GM12878 (cell line): ENCODE results near the gene MPZL3. TPM values are rescaled to one million over a fixed set of nuclear protein-coding genes. Genes with fewer than 3 reads are reported as not detected.

Experiments used
- ATAC-seq: fragments of 200-7000 bp; cut with Tn5 transposase; 3 replicates; pipeline ENCODE4 v1.9.1; 2020; ENCODE audit warnings: mild to moderate bottlenecking, moderate library complexity
- BruUV-seq: library from RNA; stranded (reverse); fragments of 400-500 nt; replicated peaks from 2 replicates; lab custom pipeline; 2021; lab: Mats Ljungman, UMichigan
- CTCF ChIA-PET: fragments of 300-600 bp; sonication (Branson Sonifier 250); formaldehyde crosslinking; extraction: SDS; loops from one replicate; lab custom pipeline; 2021; ENCODE audit warnings: inconsistent platforms; lab: Yijun Ruan, JAX
- POLR2A ChIA-PET: fragments of 350-600 bp; formaldehyde crosslinking; extraction: SDS; loops from one replicate; lab custom pipeline; 2021; ENCODE audit warnings: inconsistent platforms; lab: Charles Lee
- RAD21 ChIA-PET: fragments of 300-600 bp; sonication (Branson Sonifier 250); formaldehyde crosslinking; loops from one replicate; lab custom pipeline; 2023; ENCODE audit warnings: antibody characterized with exemption; ENCODE audit not compliant: unreplicated experiment; lab: Charles Lee
- SMC1A ChIA-PET: fragments of 300-600 bp; sonication (Branson Sonifier 250); formaldehyde crosslinking; loops from one replicate; lab custom pipeline; 2023; ENCODE audit not compliant: unreplicated experiment, uncharacterized antibody; lab: Charles Lee
- DNase-seq: peaks from one replicate; pipeline ENCODE4 v3.0.0-alpha.2; 2011; ENCODE audit warnings: low read depth, low spot score
- FAIRE-seq: peaks from 3 replicates; lab custom pipeline; 2011; peaks lifted over from hg19 to GRCh38; lab: Jason Lieb, UNC
- H2AFZ ChIP-seq: 2 replicates; pipeline ENCODE4 v1.6.0; 2011; ENCODE audit warnings: low read depth, low read length, control low read depth; ENCODE audit not compliant: control insufficient read depth
- H3K27ac ChIP-seq: 2 replicates; pipeline ENCODE4 v1.5.1; 2011; ENCODE audit warnings: control low read depth; ENCODE audit not compliant: control insufficient read depth, insufficient read depth
- H3K27me3 ChIP-seq, 2 experiments: replicated peaks in 1 of 2; 2 replicates each; pipeline versions ENCODE4 v1.6.0 to v1.6.1; 2011; ENCODE audit warnings: low read length in 1 of 2; ENCODE audit not compliant: control insufficient read depth in 2 of 2, insufficient read depth in 2 of 2
- H3K36me3 ChIP-seq, 2 experiments: 2 replicates each; pipeline ENCODE4 v1.5.1; 2011; ENCODE audit warnings: low read length in 1 of 2; ENCODE audit not compliant: control insufficient read depth in 2 of 2, insufficient read depth in 2 of 2
- H3K4me1 ChIP-seq: 2 replicates; pipeline ENCODE4 v1.6.1; 2011; ENCODE audit warnings: mild to moderate bottlenecking, low read length, moderate library complexity, mixed read lengths; ENCODE audit not compliant: control insufficient read depth, insufficient read depth
- H3K4me2 ChIP-seq: 2 replicates; pipeline ENCODE4 v1.6.0; 2011; ENCODE audit warnings: control low read depth; ENCODE audit not compliant: control insufficient read depth, insufficient read depth
- H3K4me3 ChIP-seq: fragments of 200-600 bp; sonication (generic); 2 replicates; pipeline ENCODE4 v1.5.1; 2016
- H3K79me2 ChIP-seq: 2 replicates; pipeline ENCODE4 v1.6.0; 2011; ENCODE audit warnings: low read length; ENCODE audit not compliant: control insufficient read depth, insufficient read depth
- H3K9ac ChIP-seq: 2 replicates; pipeline ENCODE4 v1.8.0; 2011; ENCODE audit warnings: low read length, control low read depth, mixed read lengths; ENCODE audit not compliant: control insufficient read depth, insufficient read depth
- H3K9me3 ChIP-seq: replicated peaks from 3 replicates; pipeline ENCODE4 v1.5.1; 2011; ENCODE audit warnings: mild to moderate bottlenecking, low read length; ENCODE audit not compliant: control insufficient read depth, insufficient read depth
- H4K20me1 ChIP-seq: 2 replicates; pipeline ENCODE4 v1.6.0; 2011; ENCODE audit not compliant: control insufficient read depth, insufficient read depth
- EP300 ChIP-seq, 2 experiments: fragments of 150-350 bp in 1 of 2; IDR thresholded peaks; 2 replicates each; pipeline ENCODE4 v1.6.1; 2011 to 2012; ENCODE audit warnings: low read depth in 2 of 2, low read length in 2 of 2, borderline replicate concordance in 1 of 2, improper control_type of control experiment in 1 of 2, inconsistent platforms in 1 of 2; ENCODE audit not compliant: control insufficient read depth in 1 of 2
- FOXK2 ChIP-seq: fragments of 450-650 bp; IDR thresholded peaks from 2 replicates; pipeline ENCODE4 v1.6.1; 2017; ENCODE audit warnings: mild to moderate bottlenecking, moderate library complexity
- IRF4 ChIP-seq: IDR thresholded peaks from 2 replicates; pipeline ENCODE4 v1.6.1; 2011; ENCODE audit warnings: low read depth, low read length
- KAT2A ChIP-seq: conservative IDR thresholded peaks from 2 replicates; pipeline ENCODE4 v1.6.1; 2011; ENCODE audit warnings: low read depth, low read length; ENCODE audit not compliant: control insufficient read depth
- RAD21 ChIP-seq: IDR thresholded peaks from 2 replicates; pipeline ENCODE4 v1.6.1; 2011; ENCODE audit warnings: mild to moderate bottlenecking, low read depth, low read length, moderate library complexity; ENCODE audit not compliant: insufficient read depth
- RCOR1 ChIP-seq: conservative IDR thresholded peaks from 2 replicates; pipeline ENCODE4 v1.6.1; 2012; ENCODE audit warnings: low read depth, low read length, improper control_type of control experiment
- SMARCA5 ChIP-seq: fragments of 450-650 bp; IDR thresholded peaks from 2 replicates; pipeline ENCODE4 v1.6.1; 2017; ENCODE audit warnings: mild to moderate bottlenecking
- SMC3 ChIP-seq: IDR thresholded peaks from 2 replicates; pipeline ENCODE4 v1.6.1; 2011; ENCODE audit warnings: low read length, improper control_type of control experiment, borderline replicate concordance
- SP1 ChIP-seq: IDR thresholded peaks from one replicate; pipeline ENCODE4 v1.6.1; 2011; ENCODE audit warnings: low read depth, low read length
- YY1 ChIP-seq: IDR thresholded peaks from 2 replicates; pipeline ENCODE4 v1.6.1; 2011; ENCODE audit warnings: low read depth, mild to moderate bottlenecking, low read length
- ZNF24 ChIP-seq: fragments of 450-650 bp; IDR thresholded peaks from 2 replicates; pipeline ENCODE4 v1.6.1; 2017; ENCODE audit warnings: antibody characterized with exemption, mild to moderate bottlenecking
- WGBS: methylation state at CpG from one replicate; pipeline ENCODE4 v1.1.6; 2016; ENCODE audit warnings: low lambda C conversion rate; ENCODE audit not compliant: insufficient replicate concordance, insufficient coverage; ENCODE audit errors: missing lambda C conversion rate; 5-methylcytosine and 5-hydroxymethylcytosine counted together
- in situ Hi-C: fragments of 300-500 bp; cut with MboI; formaldehyde crosslinking; loops from 9 replicates; pipeline ENCODE4 v1.14.3; 2018; ENCODE audit warnings: mixed read lengths
- intact Hi-C: fragments of 100-400 bp; cut with micrococcal nuclease; formaldehyde crosslinking; loops from one replicate; pipeline ENCODE4 v1.14.2; 2022; ENCODE audit not compliant: unreplicated experiment
- polyA plus RNA-seq, 11 experiments: library from polyadenylated mRNA; depleted of rRNA in 4 of 11; unstranded in 6 of 11; stranded (reverse) in 5 of 11; fragments of >200 nt; fragmentation: Nextera tagmentation in 4 of 11; fragmentation: Illumina TruSeq in 1 of 11; extraction: Ambion mirVana in 4 of 11; extraction: Trizol in 1 of 11; gene quantifications; 1 replicate in 1 of 11; 2 replicates in 10 of 11; pipeline versions ENCODE4 v1.2.1 to v1.2.3, GENCODE V29; 2011 to 2016; ENCODE audit warnings: inconsistent platforms in 2 of 11, missing spikeins in 2 of 11, low read depth in 1 of 11
- total RNA-seq, 4 experiments: library from RNA; depleted of rRNA in 3 of 4; stranded (reverse); fragments of >200 nt in 3 of 4; fragmentation: Illumina TruSeq in 1 of 4; extraction: Trizol in 1 of 4; gene quantifications; 2 replicates each; pipeline versions ENCODE4 v1.2.1 to v1.2.3, GENCODE V29; 2013 to 2021
- TF ChIP-seq, protein P1 (sequence below): IDR thresholded peaks from 2 replicates; pipeline ENCODE4 v1.6.1; 2011; ENCODE audit warnings: borderline replicate concordance, low read depth, mild to moderate bottlenecking, moderate library complexity, mixed read lengths, low read length; ENCODE audit not compliant: insufficient read depth; ENCODE audit errors: extremely low read length
- TF ChIP-seq, protein P2 (sequence below): fragments of 450-650 bp; formaldehyde crosslinking; IDR thresholded peaks from 2 replicates; pipeline ENCODE4 v1.5.0; 2022; ENCODE audit warnings: mild to moderate bottlenecking, missing genetic modification characterization
- TF ChIP-seq, protein P3 (sequence below), 3 experiments: IDR thresholded peaks in 2 of 3; conservative IDR thresholded peaks in 1 of 3; 2 replicates each; pipeline ENCODE4 v1.5.1; 2011; ENCODE audit warnings: low read depth in 3 of 3, low read length in 3 of 3, mild to moderate bottlenecking in 3 of 3, control low read depth in 2 of 3, moderate library complexity in 2 of 3, inconsistent platforms in 1 of 3, mixed read lengths in 1 of 3; ENCODE audit not compliant: control insufficient read depth in 2 of 3, insufficient read depth in 1 of 3; ENCODE audit errors: extremely low read depth in 1 of 3

MPZL3 gene
- total and polyA plus RNA-seq, 10 of the 15 experiments (the other 5 are each of a cell fraction or from before 2014, with no cell fraction given), result 2.1 to 7.5 (median 6.2) TPM

DNA sequence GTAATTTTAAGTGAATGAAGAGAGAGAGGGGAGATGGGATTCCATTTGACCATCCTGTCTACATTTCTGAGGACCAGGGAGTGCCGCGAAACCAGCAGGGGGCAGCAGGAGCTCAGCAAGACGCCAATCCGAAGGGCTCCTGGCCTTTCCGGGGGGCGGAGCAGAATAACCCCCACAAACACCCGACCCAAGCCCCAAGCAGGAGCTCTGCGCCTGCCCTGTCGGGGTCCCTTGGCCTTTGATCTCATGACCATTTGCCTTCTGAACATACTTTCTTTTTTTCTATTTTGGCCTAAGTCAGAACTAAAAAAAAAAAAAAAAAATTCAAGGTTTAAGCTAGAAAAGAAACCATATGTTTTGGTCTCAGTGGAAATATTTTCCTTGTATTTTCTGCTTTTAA lies 53.8 kb downstream of the MPZL3 start:
- in situ Hi-C loops, result loop anchor here (5.0 kb wide), 3 partner anchors 94 to 284 kb away; no protein-coding TSS in a partner anchor
- peak; percentile 89 for TF ChIP-seq IRF4
- TF ChIP-seq, protein P1, sequence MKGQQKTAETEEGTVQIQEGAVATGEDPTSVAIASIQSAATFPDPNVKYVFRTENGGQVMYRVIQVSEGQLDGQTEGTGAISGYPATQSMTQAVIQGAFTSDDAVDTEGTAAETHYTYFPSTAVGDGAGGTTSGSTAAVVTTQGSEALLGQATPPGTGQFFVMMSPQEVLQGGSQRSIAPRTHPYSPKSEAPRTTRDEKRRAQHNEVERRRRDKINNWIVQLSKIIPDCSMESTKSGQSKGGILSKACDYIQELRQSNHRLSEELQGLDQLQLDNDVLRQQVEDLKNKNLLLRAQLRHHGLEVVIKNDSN, result no peak
- TF ChIP-seq RAD21, result peak; percentile 97
- TF ChIP-seq ZNF24, result peak; percentile 63
- TF ChIP-seq YY1, result peak; percentile 60
- TF ChIP-seq SMC3, result peak; percentile 99
- TF ChIP-seq EP300 (IDR thresholded peaks at IDR 0.05; ENCODE audit: borderline replicate concordance in 1 of 2, control insufficient read depth in 1 of 2, low read depth in 2 of 2, low read length in 2 of 2), result 0 out of 4 replicates have a peak, but pooled peaks of 1 of the 2 experiments have one; percentile 14
- TF ChIP-seq, protein P2, sequence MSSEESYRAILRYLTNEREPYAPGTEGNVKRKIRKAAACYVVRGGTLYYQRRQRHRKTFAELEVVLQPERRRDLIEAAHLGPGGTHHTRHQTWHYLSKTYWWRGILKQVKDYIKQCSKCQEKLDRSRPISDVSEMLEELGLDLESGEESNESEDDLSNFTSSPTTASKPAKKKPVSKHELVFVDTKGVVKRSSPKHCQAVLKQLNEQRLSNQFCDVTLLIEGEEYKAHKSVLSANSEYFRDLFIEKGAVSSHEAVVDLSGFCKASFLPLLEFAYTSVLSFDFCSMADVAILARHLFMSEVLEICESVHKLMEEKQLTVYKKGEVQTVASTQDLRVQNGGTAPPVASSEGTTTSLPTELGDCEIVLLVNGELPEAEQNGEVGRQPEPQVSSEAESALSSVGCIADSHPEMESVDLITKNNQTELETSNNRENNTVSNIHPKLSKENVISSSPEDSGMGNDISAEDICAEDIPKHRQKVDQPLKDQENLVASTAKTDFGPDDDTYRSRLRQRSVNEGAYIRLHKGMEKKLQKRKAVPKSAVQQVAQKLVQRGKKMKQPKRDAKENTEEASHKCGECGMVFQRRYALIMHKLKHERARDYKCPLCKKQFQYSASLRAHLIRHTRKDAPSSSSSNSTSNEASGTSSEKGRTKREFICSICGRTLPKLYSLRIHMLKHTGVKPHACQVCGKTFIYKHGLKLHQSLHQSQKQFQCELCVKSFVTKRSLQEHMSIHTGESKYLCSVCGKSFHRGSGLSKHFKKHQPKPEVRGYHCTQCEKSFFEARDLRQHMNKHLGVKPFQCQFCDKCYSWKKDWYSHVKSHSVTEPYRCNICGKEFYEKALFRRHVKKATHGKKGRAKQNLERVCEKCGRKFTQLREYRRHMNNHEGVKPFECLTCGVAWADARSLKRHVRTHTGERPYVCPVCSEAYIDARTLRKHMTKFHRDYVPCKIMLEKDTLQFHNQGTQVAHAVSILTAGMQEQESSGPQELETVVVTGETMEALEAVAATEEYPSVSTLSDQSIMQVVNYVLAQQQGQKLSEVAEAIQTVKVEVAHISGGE (CRISPR knock-in tag), result no peak
- TF ChIP-seq SP1, result peak; percentile 12
- TF ChIP-seq KAT2A, result no peak
- TF ChIP-seq, protein P3, sequence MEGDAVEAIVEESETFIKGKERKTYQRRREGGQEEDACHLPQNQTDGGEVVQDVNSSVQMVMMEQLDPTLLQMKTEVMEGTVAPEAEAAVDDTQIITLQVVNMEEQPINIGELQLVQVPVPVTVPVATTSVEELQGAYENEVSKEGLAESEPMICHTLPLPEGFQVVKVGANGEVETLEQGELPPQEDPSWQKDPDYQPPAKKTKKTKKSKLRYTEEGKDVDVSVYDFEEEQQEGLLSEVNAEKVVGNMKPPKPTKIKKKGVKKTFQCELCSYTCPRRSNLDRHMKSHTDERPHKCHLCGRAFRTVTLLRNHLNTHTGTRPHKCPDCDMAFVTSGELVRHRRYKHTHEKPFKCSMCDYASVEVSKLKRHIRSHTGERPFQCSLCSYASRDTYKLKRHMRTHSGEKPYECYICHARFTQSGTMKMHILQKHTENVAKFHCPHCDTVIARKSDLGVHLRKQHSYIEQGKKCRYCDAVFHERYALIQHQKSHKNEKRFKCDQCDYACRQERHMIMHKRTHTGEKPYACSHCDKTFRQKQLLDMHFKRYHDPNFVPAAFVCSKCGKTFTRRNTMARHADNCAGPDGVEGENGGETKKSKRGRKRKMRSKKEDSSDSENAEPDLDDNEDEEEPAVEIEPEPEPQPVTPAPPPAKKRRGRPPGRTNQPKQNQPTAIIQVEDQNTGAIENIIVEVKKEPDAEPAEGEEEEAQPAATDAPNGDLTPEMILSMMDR (IDR thresholded peaks at IDR 0.05 in 2 of 3, conservative IDR thresholded peaks at IDR 0.05 in 1 of 3; ENCODE audit: control insufficient read depth in 2 of 3, extremely low read depth in 1 of 3, insufficient read depth in 1 of 3, low read depth in 3 of 3, low read length in 3 of 3), result peak; percentile 93 to 96 (median 94)
- no peak for TF ChIP-seq FOXK2
- no peak for TF ChIP-seq RCOR1
- TF ChIP-seq SMARCA5, result peak; percentile 61; the same call in 1 of the 2 replicates

More for the DNA sequence above, 53.8 kb downstream of the MPZL3 start:
- RAD21 ChIA-PET, result interaction anchor here (0.6 to 3.7 kb wide), 53 partner anchors 10 to 518 kb away, joined by 3 to 71 read pairs (median 4); partner anchors contain the start of genes JAML, MPZL2, MPZL3 and UBE4A
- Histone ChIP-seq H2AFZ (peak overlapping the region; percentile 15), H3K4me3 (no peak overlapping the region), H4K20me1 (no peaks in the 10 kb centered on the region), H3K79me2 (no peaks in the 10 kb centered on the region), H3K36me3 (no peaks in the 10 kb centered on the region; a peak in 1 of 4 replicates), H3K27ac (no peak overlapping the region), H3K4me2 (no peak overlapping the region), H3K9ac (no peak overlapping the region), H3K4me1 (no peaks in the 10 kb centered on the region), H3K9me3 (no peaks in the 10 kb centered on the region; the same call in 2 of the 3 replicates), H3K27me3 (no peaks in the 10 kb centered on the region; a peak in 1 of 4 replicates)
- intact Hi-C loops, result loop anchor here (1.0 to 5.0 kb wide), 5 partner anchors 46 to 289 kb away; no protein-coding TSS in a partner anchor
- ATAC-seq (peak; percentile 94), DNase-seq (no peak), FAIRE-seq (peak; percentile 41)
- CTCF ChIA-PET, result interaction anchor here (0.6 to 3.3 kb wide), 81 partner anchors 8 to 1203 kb away, joined by 3 to 62 read pairs (median 5); partner anchors contain the start of genes JAML, MPZL2, MPZL3 and UBE4A
- BruUV-seq, result no TSS peak
- POLR2A ChIA-PET, result interaction anchor here (0.5 to 1.2 kb wide), 9 partner anchors 15 to 161 kb away, joined by 3 to 8 read pairs (median 4); partner anchors contain the start of gene UBE4A
- SMC1A ChIA-PET, result interaction anchor here (0.6 to 2.8 kb wide), 56 partner anchors 9 to 372 kb away, joined by 3 to 77 read pairs (median 4); partner anchors contain the start of genes JAML, MPZL2, MPZL3 and UBE4A
- WGBS, result 0% methylated on average over 9 of the region's 9 CpGs
